Measurements from ENCODE around the gene TMC3.

TMC3 gene

DNA sequence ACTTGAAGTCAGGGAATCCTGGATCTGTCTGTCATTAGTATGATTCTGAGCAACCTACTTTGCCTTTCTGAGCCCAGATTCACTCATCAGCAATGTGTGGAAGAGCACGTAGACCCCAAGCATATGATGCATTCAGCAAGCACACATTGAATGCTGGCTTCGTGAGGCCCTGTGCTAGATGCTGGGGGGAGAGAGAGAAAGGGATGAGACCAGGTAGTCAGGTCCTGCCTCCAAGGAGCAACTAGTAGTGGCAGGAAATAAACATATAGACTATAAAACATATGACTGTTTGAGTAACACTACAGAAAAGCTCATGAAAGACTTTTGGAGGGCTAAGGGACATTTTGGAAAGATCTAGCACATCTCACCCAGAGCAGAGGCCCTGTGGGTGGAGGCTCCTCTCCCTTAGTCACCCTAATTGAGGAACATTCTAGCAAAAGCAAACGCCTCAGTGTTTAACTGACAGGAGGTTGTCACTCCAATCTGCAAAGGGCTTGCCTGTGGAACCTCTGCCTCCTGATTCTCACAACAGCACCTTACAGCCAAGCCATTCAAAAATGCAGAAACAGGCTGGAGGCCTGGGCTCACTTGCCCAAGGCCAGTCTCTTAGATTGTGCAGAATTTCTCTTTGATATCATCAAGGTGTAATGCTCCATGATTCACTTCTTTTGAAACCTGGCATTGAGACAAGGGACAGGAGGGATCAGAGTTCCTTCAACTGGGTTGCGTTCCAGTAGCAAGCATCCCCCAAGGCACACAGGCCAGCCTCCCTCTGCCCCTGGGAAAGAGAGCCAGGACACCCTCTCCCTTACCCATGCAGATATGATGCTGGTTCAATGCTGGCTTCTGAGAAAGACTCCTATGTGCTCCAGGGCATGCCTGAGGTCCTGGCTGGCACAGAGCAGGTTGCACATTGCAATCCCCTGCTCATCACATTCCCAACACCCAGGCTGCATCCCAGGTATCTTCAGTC lies 76.1 kb downstream of the TMC3 start:
- DNase-seq (ENCODE audit: low spot score): no peak

DNA sequence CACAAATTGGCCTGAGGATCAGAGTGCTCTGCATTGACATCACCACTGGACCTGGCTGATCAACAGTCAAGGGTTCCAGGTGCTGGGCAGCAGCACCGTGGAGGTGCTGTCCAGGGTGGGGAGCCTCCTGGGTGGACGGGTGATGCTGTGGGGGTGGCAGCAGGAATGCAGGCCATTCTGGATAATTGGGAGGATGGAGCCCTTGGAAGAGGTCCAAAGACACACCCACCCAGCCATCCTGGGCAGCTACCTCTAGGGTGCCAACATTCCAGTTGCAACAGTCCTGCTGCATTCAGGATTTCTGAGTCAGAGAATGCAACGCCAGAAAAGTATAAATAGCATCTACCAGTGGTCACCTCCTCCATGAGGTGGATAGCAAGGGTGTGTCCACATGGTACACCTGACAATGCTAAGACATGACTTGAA lies 76.9 kb downstream of the TMC3 start:
- DNase-seq (ENCODE audit: low spot score): no peak

DNA sequence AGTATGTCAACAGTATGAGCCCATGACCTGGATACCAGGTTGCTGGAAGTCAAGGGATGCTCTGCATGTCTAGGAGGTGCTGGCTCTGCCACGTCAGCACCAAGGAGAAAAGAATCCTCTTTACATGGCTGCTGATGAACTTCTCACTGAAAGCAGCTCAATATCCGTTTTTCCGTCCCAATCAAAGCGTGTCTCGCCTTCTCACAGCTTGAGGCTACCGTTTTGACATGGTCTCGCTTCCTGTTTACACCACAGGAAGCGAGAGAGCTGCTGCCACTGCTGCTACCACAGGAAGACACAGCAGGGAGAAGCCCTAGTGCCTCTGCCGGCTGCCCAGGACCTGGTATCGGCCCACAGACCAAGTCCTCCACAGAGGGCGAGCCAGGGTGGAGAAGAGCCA lies 77.3 kb downstream of the TMC3 start:
- DNase-seq (ENCODE audit: low spot score): no peak

DNA sequence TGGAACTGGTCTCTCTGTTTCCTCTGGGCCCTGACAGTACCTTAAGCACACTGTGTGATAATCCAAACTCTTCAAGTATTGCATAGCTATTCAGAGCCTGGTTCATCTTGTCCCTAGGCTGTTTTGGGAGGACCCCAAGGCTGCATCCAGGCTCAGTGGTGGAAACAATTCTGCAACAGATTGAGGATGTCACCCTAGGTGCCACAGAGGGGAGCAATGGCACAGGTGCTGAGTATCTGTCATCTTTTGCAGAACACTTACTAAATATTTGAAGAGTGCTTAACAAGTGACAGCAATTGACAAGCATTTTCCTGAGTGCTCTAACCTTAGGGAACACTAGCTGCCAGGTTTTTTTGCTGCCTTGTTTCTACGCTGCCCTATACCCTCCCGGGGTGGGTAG lies 77.8 kb downstream of the TMC3 start:
- DNase-seq (ENCODE audit: low spot score): no peak

DNA sequence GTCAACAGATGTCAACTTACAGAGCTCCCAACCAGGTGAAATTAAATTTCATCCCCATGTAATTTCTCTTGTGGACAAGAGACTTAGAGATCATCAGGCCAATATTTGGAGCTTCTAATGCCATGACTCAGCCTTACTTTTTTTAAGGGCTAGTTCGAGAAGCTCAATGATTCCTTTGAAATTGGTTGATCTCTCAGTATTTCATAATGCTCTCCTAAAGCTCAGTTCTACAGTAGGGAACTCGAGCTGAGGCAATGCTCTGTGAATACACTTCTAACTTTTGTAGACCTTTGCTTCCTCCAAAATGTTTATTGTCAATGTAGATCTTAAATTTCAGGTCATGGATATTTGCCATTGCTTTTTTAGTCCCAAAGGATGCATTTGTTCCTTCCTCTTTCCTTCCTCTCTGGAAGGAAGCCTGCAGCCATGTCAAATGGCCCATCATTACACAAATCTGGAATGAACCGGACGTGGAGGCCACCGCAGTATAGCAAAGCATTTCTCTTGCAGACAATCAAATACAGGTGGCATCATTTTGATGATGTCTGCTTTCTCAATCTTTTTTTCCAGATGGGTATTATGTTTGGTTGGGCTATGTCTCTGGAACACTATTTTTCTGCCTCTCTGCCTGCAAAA lies 78.4 kb downstream of the TMC3 start:
- DNase-seq (ENCODE audit: low spot score): no peak

DNA sequence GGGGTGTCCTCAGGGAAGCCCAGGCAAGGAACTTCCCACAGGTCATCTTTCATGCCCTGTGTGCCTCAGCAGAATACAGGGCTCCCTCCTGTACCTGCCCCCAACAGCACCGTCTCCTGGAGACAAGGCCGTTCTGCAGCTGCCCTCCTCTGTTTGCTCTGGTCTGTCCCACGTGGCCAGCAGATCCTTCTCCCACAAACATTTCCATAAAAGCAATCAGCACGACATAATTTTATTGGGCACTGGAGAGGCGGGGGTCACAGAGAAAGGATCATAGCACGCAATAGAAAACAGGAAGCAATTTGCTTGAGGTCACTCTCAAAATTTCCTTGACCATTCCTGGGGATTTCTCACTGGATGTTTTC lies 79.5 kb downstream of the TMC3 start:
- DNase-seq (ENCODE audit: low spot score): no peak

DNA sequence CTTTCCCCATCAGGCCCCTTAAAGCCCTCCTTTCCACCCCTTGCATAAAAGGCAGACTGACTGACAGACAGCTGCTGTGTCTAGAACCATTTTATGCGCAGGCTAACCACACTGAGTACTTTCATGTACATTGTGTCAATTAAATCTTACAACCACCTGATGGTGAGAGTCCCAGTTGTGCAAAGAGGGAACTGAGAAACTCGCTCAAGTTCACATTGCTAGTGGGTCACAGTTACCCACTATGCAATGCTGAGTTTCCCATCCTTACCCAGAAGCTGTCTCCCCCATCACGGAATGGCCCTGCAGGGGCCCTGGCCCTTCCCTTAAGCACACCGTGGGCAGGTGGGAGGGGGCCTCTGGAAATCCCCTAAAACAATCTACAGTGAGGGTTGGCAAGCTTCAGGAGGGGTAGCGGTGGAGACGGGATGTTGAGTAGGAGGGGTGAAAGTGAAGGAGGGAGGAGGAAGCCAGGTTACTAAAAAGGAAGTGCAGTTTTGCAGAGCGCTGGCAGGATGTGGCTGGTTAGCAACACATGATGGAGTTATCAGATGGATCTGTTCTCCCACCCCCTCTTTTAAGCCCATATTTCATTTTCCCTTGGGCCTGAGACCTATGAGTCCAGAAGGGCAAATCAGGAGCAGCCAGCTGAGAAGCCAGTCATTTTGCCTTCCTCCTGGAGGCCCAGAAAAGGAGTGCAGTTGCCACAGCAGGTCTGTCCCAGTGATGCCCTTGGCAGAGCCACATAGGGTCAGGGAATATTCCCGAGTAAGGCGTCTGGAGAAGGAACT lies 80.1 kb downstream of the TMC3 start:
- DNase-seq (ENCODE audit: low spot score): no peak

DNA sequence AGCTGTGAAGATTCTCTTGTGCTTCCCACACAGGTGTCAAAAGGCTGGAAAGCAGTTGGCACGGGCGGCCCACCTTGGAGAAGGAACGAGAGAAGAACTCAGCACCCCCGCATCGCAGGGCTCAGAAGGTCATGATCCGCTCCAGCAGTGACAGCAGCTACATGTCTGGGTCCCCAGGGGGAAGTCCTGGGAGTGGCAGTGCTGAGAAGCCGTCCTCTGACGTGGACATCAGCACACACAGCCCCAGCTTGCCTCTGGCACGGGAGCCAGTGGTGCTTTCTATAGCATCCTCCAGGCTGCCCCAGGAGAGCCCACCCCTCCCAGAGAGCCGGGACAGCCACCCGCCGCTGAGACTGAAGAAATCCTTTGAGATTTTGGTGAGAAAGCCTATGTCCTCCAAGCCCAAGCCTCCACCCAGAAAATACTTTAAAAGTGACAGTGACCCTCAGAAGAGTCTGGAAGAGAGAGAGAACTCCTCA lies 81.5 kb downstream of the TMC3 start:
- DNase-seq (ENCODE audit: low spot score): no peak

DNA sequence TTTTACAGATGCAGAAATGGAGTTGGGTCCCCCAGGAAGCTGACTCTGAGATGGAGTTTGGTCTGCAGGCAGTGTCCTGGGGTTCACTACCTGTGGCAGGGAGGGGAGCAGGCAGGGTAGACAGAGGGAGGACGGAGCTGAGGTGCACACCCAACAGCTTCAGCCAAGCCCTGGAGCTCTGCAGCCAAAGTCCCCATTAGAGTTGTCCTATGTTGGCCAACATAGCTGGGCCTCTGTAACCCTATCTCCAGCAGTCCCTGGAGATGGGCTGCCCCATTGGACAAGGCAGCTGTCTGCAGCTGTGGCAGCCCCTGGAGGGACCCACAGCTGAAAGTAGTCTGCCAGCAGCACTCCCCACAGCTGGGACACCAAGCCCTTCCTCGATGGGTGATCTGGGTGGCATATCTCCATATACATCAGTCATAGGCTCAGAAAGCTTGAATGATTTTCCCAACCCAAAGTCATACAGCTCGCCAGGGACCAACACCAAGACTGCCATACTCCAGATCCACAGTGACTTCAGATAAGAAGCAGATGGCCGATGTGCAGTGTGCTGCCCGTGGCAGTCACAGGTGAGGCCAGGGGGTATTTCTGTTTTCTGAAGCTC lies 82.0 kb downstream of the TMC3 start:
- DNase-seq (ENCODE audit: low spot score): no peak

DNA sequence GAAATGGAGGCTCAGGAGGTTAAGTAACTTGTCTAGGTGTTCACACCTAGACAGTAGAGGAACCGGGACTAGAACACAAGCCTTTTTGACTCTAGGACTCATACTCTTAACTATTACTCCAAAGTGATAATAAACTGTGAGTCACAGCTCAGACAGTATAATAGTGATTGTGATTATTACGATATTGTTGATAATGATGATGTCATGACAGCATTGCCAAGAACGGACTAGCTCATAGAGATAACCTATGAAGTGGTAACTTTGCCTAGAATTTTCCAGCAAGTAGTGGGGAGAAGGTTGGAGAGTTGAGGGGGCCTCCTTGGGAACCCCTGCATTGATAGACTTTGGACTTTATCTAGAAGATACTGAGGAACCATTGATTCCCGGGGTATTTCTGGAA lies 84.1 kb downstream of the TMC3 start:
- DNase-seq (ENCODE audit: low spot score): no peak

DNA sequence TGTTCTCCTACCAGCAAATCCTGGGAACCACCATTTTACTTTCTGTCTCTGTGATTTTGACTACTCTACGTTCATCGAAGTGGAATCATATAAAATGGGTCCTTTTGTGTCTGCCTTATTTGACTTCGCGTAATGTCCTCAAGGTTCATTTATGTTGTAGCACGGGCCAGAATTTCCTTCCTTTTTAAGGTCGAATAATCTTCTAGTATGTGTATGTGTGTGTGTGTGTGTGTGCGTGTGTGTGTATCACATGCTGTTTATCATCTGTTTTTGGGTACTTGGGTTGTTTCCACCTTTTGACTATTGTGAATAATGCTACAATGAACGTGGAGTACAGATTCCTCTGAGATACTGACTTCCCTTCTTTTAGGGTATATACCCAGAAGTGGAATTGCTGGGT lies 85.4 kb downstream of the TMC3 start:
- DNase-seq (ENCODE audit: low spot score): no peak

DNA sequence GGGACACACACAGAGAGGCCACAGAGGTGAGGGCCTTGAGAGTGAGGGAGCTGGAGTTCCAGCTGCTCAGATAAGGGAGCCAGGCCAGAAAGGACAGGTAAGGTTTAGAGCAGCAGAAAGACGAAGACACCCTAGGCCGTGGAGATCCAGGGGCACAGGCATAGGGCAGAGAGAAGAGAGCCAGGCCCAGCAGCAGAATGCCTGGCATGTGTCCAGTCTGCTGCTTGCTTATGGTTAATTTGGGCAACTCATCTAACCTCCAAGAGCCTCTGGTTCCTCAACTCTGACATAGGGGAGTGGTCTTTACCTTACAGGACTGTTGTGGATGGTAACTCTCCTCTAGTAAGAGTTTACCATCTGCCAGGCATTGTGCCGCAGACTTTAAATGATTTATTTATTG lies 86.0 kb downstream of the TMC3 start:
- no peak for DNase-seq (ENCODE audit: low spot score)

DNA sequence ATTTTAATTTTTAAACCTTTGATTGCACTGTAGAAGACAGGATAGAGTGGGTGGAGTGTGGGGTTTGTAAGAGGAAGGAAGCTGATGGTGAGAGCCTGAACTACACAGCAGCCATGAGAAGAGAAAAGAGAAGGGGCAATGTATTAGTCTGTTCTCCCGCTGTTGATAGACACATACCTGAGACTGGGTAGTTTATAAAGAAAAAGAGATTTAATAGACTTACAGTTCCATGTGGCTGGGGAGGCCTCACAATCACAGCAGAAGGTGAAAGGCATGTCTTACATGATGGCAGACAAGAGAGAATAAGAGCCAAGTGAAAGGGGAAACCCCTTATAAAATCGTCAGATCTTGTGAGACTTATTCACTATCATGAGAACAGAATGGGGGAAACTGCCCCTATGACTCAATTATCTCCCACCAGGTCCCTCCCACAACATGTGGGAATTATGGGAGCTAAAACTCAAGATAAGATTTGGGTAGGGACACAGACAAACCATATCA lies 87.3 kb downstream of the TMC3 start:
- no peak for DNase-seq (ENCODE audit: low spot score)

DNA sequence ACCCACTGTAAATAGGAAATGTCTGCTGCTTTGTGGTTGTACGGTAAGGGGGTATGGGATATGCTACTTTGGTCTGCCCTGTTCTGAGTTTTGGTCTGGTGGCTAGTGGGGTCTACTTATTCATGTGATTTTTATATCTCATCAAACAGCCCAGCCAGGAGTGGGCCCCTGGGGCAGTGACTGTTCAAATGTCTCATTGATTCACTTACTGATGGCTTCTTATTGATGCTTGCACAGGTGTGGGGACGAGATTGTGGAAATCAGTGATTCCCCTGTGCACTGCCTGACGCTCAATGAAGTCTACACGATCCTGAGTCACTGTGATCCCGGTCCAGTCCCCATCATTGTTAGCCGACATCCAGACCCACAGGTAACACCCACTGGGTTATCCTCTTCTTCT lies 88.6 kb downstream of the TMC3 start:
- no peak for DNase-seq (ENCODE audit: low spot score)

DNA sequence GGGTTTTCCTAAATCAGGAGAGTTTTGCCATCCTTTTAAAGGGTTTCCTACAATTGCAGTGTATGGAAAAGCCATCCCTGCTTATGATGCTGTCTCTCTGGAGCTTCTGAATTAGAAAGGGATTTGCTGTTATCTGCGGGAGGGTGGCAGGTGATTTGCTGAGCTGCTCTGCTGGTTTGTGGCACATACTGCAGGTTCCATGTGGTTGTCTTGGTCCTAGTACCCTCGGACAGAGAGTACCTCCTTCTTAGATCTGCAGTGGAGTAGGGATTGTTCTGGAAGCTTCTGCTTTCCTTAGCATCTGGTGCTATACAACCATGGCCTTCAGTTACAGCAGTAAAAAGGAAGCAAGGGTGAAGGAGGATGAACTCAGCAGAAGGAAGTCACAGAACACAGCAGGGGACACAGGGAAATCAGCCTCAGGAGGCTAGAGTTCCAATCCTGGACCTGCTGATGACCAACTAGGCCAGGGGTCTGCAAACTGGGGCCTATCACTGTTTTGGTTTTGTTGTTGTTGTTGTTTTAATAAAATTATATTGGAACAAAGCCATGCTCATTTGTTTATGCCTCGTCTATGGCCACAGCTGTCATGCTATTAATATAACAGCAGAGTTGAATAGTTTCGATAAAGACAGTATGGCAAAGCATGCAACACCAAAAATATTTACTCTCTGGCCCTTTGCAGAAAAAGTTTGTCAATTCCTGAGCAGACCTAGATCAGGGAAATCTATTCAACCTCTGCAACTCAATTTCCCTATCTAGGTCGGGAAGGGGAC lies 89.6 kb downstream of the TMC3 start:
- no peak for DNase-seq (ENCODE audit: low spot score)

DNA sequence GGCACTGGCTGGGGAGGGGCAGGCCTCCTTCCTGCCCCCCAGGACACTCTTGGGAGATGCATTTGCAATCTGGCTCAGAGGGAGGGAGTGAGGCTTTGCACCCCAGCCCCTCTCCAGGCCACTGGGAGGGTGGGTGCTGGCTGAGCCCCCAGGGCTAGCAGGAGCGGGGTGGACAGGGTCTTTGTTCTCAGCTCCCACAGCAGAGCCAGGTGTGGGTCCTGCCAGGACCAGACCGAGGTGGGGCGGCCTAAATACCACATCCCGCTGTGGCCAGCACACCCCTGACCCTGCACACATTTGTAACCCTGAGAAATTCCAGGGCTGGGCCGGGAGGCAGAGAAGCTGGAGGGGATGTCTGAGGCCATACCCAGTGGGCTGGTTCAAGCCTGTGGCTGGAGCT lies 91.1 kb downstream of the TMC3 start:
- no peak for DNase-seq (ENCODE audit: low spot score)

DNA sequence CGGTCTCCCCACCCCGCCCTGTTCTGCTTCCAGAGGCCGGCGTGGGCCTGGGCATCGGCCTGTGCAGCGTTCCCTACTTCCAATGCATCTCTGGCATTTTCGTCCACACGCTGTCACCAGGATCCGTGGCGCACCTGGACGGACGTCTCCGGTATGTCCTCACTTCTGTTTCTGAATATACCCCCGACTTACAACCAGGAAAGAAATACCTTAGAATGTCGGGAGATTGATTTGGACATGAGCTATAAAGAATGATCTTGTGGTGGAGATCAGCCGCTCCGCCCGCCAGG lies 91.5 kb downstream of the TMC3 start:
- no peak for DNase-seq (ENCODE audit: low spot score)

DNA sequence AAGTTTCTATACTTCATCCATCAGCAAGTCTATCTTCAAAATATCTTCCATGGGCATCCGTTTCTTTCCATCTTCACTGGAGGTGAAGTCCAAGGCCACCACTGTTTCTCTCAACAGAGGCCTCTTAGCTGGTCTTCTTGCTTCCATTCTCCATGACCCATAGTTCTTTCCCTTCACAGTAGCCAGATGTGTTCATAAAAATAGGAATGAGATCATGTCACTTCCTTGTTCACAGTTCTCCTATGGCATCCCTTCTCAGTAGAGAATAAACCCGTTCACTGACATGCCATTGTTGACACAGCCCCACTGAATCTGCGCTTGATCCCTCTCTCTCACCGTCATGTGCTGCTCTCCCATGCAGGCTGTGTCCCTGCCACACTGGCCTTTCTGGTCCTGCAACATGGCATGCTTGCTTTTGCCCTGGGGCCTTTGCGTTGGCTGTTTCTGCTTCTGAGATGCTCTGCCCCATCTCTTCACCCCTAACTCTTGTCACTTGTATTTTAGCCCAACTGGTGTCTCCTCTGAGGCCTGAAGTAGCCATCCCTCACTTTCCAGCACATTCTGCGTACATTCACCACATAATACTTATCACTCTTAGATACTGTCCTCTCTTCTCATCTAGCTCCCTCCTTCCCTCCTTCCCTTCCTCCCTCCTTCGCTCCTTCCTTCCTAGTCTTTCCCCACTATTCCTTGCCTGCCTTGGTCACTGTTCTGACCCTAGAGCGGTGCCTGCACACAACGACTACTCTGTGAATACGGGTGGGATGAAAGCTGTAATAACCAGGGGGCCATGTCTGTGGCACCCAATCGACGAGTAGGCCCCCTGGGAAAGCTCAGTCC lies 92.0 kb downstream of the TMC3 start:
- no peak for DNase-seq (ENCODE audit: low spot score)

DNA sequence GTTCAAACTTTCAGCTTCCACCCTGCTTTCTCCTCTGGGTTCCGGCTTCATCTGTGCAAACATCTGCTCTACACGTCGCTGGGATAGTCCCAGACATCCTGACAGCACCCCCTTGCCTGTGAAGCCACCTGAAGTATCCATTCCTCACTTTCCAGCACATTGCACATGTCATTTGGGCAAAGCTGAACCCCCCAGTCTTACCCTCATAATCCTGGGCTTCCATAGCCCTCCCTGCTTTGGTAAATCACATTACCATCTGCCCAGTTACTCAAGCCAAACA lies 92.6 kb downstream of the TMC3 start:
- no peak for DNase-seq (ENCODE audit: low spot score)
